Purkinje cell (primary cell): ENCODE data around the gene ATAD5. TPM values are rescaled to one million over a fixed set of nuclear protein-coding genes. Genes with fewer than 3 reads are reported as not detected.

Experiments used
- polyA plus RNA-seq: library from polyadenylated mRNA; unstranded; fragments of >200 nt; fragmentation: Nextera tagmentation; gene quantifications from 2 replicates; pipeline ENCODE4 v1.2.1, GENCODE V29; 2014

ATAD5 gene
- polyA plus RNA-seq: 1.0 and 1.2 TPM in 2 replicates

GRCh38 chr17:30831663-30832437 is at the start of gene ATAD5:
ATAD5 (plus strand) TSS chr17:30831966; CDS start chr17:30832348, 382 bp downstream.

GRCh38 chr17:30824356-30825145 is 7.2 kb upstream of the ATAD5 start, which contains the start of gene CRLF3:
CRLF3 (minus strand) TSS chr17:30824692; CDS start chr17:30824651, 41 bp downstream.

GRCh38 chr17:30906101-30906911 is 74.5 kb downstream of the ATAD5 start, which contains the start of gene TEFM:
TEFM (minus strand) TSS chr17:30906238; CDS start chr17:30906198, 40 bp downstream.

GRCh38 chr17:30921544-30922196 is 89.9 kb downstream of the ATAD5 start, which contains the start of gene ADAP2:
ADAP2 (plus strand) TSS chr17:30921945; CDS start chr17:30922015, 70 bp downstream.

Other genes with a start within 250 kb of the ATAD5 start
- gene CRLF3, start 7.3 kb upstream of the ATAD5 start, polyA plus RNA-seq: 11.6 and 12.0 TPM in 2 replicates
- gene TEFM, start 74.3 kb downstream of the ATAD5 start, polyA plus RNA-seq: 34.6 and 36.9 TPM in 2 replicates
- 3.4 TPM in 1 of 2 replicates, not detected in the other for gene ADAP2, start 90.0 kb downstream of the ATAD5 start, polyA plus RNA-seq
- 0.90 TPM in 1 of 2 replicates, not detected in the other for gene RNF135, start 139.1 kb downstream of the ATAD5 start, polyA plus RNA-seq